Tibial nerve (tissue), 4 donors: ENCODE results near the gene C1orf174.

Source experiments
- CTCF ChIP-seq, 5 experiments: fragments of 200-600 bp in 3 of 5; fragments of 450-650 bp in 2 of 5; sonication (generic) in 3 of 5; IDR thresholded peaks; one replicate each; pipeline ENCODE4 v1.5.1; 2016 to 2019; ENCODE audit warnings: antibody characterized with exemption in 5 of 5, mild to moderate bottlenecking in 3 of 5, moderate library complexity in 2 of 5
- EP300 ChIP-seq, 2 donors: sonication (generic); formaldehyde crosslinking; IDR thresholded peaks; one replicate each; pipeline ENCODE4 v1.6.1; 2017; ENCODE audit warnings: antibody characterized with exemption in 2 of 2, mild to moderate bottlenecking in 1 of 2
- POLR2A ChIP-seq, 2 donors: fragments of 450-650 bp; IDR thresholded peaks; one replicate each; pipeline ENCODE4 v1.6.1; 2017; ENCODE audit warnings: antibody characterized with exemption in 2 of 2, mild to moderate bottlenecking in 2 of 2, moderate library complexity in 2 of 2

DNA sequence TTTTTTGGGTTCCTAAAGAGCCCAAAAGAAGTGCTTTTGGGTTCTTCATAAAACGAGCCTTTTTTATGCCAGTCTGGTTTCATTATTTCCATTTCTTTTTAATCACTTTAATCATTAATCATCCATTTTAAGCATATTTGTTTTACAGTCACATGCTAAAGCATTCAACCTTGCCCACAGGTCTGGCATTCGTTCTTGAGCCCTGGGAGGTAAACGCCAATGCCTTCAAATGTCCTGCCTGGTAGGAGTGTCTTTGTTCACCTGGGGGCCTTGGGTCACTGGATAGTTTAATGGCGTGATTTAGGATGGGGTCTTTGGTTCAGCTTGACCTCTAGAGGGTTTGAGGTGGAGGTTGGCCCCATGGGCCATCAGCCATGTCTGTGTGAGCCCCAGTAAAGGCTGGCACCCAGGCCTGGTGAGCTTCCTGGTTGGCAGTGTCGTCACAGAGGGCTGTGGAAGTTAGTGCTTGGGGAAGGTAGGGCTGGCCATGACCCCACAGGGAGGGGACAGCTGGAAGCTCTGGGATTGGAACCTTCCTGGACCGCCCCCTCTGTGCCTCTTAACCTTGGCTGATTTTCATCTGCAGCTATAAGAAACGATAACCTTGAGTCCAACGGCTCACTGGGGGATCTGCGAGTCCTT lies 20.2 kb downstream of the C1orf174 start:
- TF ChIP-seq CTCF (IDR thresholded peaks at IDR 0.05) (no peak), EP300 (IDR thresholded peaks at IDR 0.05) (no peak), POLR2A (IDR thresholded peaks at IDR 0.05) (no peak)
